Lower leg skin (tissue), 4 donors: ENCODE measurements around the gene TRMT11. TPM values are rescaled to one million over a fixed set of nuclear protein-coding genes. Genes with fewer than 3 reads are reported as not detected.
A peak's percentile ranks its signal among the peaks of the same experiment; 100 is the strongest.

Source experiments
- DNase-seq, 2 donors: peaks; one replicate each; pipeline ENCODE4 v3.0.0-alpha.2; 2019; ENCODE audit warnings: low spot score in 2 of 2
- H3K4me3 ChIP-seq: fragments of 200-600 bp; sonication (generic); 2 replicates; pipeline ENCODE4 v1.5.1; 2017; ENCODE audit warnings: mild to moderate bottlenecking, low read depth; ENCODE audit not compliant: poor library complexity, severe bottlenecking
- POLR2A ChIP-seq, 2 donors: fragments of 450-650 bp; IDR thresholded peaks; one replicate each; pipeline ENCODE4 v1.6.1; 2016 to 2017; ENCODE audit warnings: antibody characterized with exemption in 2 of 2, mild to moderate bottlenecking in 1 of 2, moderate library complexity in 1 of 2
- WGBS, 2 donors: methylation state at CpG; one replicate each; pipeline ENCODE4 v1.1.5; 2018; 5-methylcytosine and 5-hydroxymethylcytosine counted together
- intact Hi-C: fragments of 100-400 bp; cut with DNase I; formaldehyde crosslinking; loops from one replicate; pipeline ENCODE4 v1.15.0; 2023; ENCODE audit warnings: low total_unique reads
- total RNA-seq, 4 donors: library from RNA; depleted of rRNA; stranded (reverse); fragments of >200 nt; gene quantifications; one replicate each; pipeline ENCODE4 v1.1.0, GENCODE V29; 2016
- TF ChIP-seq, protein P1 (sequence below), 3 donors: fragments of 450-650 bp; IDR thresholded peaks; one replicate each; pipeline ENCODE4 v1.5.1; 2016; ENCODE audit warnings: antibody characterized with exemption in 3 of 3, mild to moderate bottlenecking in 3 of 3, moderate library complexity in 2 of 3

The TRMT11 gene
- 10 to 100 TPM in 2 of 4 donors, 1 to 10 TPM in 2; 8.1 to 14.0 (median 11.0) TPM for total RNA-seq

DNA sequence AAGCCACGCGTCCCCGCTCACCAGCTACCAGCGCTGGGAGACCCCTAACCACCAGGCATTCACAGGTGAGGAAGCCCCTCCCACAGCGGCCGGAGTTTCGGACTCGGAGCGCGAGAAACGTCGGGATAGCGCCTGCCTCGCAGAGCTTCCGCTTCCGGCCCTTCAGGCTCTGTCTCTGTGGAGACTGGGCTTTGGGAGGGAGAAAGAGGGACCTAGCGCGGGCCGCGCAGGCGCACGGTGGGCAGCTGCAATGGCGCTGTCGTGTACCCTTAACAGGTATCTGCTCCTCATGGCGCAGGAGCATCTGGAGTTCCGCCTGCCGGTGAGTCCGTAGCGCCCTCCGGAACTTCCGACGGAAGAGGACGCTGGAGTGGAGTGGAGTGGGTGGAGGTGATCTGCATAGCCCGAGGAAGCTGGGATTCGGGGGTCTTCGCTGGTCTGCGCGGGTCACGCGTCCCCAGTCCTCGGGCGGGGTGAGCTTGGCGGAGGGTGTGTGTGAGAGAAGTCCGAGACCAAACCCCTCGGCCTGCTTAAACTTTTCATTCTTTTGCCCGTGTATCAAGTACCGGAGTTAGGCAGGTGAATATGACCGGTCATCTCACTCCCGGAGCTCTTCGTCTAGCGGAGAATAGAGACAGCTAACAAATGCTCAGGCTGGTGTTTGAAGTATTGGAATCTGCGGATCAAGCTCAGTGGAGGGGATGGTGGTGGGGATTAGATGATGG, at the start of gene TRMT11:
TRMT11 (plus strand) TSS at position 240 of the 725 bp plus-strand sequence; CDS start at position 251, 11 bp downstream.
- no peak for TF ChIP-seq POLR2A (IDR thresholded peaks at IDR 0.05)
- TF ChIP-seq, protein P1, sequence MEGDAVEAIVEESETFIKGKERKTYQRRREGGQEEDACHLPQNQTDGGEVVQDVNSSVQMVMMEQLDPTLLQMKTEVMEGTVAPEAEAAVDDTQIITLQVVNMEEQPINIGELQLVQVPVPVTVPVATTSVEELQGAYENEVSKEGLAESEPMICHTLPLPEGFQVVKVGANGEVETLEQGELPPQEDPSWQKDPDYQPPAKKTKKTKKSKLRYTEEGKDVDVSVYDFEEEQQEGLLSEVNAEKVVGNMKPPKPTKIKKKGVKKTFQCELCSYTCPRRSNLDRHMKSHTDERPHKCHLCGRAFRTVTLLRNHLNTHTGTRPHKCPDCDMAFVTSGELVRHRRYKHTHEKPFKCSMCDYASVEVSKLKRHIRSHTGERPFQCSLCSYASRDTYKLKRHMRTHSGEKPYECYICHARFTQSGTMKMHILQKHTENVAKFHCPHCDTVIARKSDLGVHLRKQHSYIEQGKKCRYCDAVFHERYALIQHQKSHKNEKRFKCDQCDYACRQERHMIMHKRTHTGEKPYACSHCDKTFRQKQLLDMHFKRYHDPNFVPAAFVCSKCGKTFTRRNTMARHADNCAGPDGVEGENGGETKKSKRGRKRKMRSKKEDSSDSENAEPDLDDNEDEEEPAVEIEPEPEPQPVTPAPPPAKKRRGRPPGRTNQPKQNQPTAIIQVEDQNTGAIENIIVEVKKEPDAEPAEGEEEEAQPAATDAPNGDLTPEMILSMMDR (IDR thresholded peaks at IDR 0.05): no peak
- H3K4me3 ChIP-seq: peak within 1 kb of the TSS; percentile 70
- DNase-seq: peak; percentile 77 to 96
- intact Hi-C loops: no loop called here
- WGBS, 2 donors: 0 to 1% methylated on average over 48 to 52 of the region's 52 CpGs

DNA sequence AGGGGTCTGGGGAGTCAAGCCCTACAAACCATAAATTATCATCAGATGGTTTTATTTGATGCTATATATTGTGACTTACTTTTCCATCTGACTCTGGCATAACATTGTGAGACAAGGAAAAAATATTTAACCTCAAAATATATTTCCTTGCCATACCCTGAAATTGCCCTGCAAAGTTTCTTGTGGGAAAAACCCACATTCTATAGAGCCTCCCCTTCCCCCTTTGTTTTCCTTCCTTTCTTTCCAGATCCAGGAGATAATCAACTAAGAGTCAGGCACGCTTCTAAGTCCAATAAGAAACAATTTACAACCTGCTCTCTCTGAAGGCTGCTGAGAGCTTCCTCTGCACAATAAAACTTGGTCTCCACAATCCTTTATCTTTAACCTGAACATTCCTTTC, 47.3 kb upstream of the TRMT11 start:
- no peak for DNase-seq
- intact Hi-C loops: no loop called here
- H3K4me3 ChIP-seq: no peak overlapping the region
- no peak for TF ChIP-seq POLR2A (IDR thresholded peaks at IDR 0.05)
- TF ChIP-seq, protein P1 (IDR thresholded peaks at IDR 0.05): no peak
- WGBS, 2 donors: 56 to 79% methylated on average over 1 of the region's 1 CpG

DNA sequence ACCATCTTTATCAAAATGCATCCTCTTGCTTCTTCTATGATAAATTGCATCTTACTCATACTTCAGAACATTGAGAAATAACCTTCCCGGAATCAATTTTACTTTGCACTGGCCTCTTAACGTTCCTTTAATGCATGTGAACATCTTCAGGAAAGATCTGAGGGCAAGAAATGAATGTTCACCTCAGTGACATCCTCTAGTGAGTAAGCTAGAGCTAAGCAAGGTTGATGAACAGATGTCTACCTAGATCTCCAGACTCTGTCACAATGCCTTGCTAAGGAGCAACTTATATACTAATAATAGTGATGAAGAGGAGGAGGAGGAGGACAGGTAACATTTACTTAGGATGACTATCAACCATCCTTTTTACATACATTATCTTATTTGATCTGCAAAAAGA, 46.5 kb upstream of the TRMT11 start:
- DNase-seq: no peak
- TF ChIP-seq, protein P1 (IDR thresholded peaks at IDR 0.05): no peak
- no peak for TF ChIP-seq POLR2A (IDR thresholded peaks at IDR 0.05)
- no peak overlapping the region for H3K4me3 ChIP-seq
- 80 to 92% methylated on average over 2 of the region's 2 CpGs for WGBS, 2 donors
- intact Hi-C loops: no loop called here

DNA sequence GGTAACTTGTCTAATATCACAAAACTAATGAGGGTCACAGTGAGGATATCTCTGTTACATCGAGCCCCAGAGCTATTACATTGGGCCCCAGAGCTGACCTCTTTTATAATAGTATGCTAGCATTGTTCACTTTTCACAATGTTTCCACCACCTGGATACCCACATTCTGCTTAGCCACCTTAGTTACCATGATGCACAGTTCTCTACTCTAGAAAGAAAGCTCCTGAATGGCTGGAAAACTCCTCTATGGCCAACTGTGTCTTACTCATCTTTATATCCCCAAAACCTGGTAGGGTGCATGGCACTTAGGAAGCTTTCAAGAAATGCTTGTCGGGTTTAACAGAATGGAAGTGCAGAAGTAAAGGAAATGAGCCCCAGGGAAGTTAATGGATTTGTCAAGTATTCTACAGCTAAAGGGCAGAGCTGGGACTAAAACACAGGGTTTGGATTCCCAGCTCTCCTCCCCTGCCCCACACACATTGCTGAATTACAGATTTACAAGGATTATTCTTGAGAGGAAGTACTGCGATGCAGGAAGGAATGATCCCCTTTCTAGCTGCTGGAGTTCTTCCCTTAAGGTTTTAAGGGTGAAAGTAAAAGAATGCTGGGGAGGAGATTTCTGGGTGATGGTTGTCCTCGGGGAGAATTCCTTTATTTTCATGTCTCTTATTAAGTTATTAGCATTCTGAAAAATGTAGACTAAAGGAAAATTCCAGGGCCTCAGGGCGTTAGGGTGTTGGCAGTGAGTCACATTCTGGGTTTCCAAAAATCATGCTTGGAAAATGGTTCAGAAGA, 45.9 kb upstream of the TRMT11 start:
- intact Hi-C loops: no loop called here

DNA sequence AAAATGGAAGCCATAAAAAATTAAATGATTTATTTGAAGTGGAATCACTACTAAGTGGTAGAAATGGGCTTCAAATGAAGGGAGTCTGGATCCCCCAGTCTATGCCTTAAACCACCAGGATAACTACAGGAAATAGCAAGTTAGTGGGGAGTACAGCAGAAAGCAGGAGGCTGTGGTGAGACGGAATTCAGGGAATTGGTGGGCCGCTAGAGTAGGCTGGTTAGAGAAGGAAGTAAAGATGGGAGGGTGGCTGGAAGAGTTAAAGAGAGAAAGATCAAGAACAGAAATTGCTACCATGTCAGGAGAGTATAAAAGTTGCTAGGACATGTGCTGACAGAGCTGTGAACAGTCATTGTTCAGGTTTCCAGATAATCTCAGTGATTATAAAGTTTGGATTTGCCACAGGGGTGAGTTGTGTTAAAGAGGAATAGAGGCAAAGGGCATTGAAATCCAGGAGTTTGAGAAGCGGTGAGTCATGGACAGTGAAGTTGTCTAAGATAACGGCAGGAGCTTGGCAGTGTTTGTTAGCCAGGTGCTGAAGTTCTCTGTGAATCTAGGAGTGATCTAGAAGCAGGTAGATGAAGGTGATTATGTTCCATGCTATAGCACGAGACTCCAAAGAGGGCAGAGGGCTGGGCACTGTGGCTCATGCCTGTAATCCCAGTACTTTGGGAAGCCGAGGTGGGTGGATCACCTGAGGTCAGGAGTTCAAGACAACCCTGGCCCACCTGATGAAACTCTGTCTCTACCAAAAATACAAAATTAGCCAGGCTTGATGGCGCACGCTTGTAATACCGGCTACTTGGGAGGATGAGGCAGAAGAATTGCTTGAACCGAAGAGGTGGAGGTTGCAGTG, 43.4 kb upstream of the TRMT11 start:
- TF ChIP-seq, protein P1 (IDR thresholded peaks at IDR 0.05): no peak
- no peak for TF ChIP-seq POLR2A (IDR thresholded peaks at IDR 0.05)
- no peak for DNase-seq
- WGBS, 2 donors: 60 to 62% methylated on average over 10 of the region's 10 CpGs
- intact Hi-C loops: no loop called here
- H3K4me3 ChIP-seq: no peak overlapping the region

More for the DNA sequence above, 45.9 kb upstream of the TRMT11 start:
- no peak for TF ChIP-seq POLR2A (IDR thresholded peaks at IDR 0.05)
- TF ChIP-seq, protein P1 (IDR thresholded peaks at IDR 0.05): no peak
- 30 to 35% methylated on average over 5 of the region's 5 CpGs for WGBS, 2 donors
- H3K4me3 ChIP-seq: no peak overlapping the region
- no peak for DNase-seq
